ENCODE measurements around the gene MPDZ. TPM values are rescaled to one million over a fixed set of nuclear protein-coding genes. Genes with fewer than 3 reads are reported as not detected.

Gene MPDZ
- total and polyA plus RNA-seq, 2 of the 13 experiments (the other 11 are each of a cell fraction or from before 2014, with no cell fraction given) = 12.4 to 14.7 TPM

GRCh38 chr9:13088720-13089427 lies 190.6 kb downstream of the MPDZ start:
- 11% methylated on average over 10 of the region's 10 CpGs for WGBS (ENCODE audit: low lambda C conversion rate)
- Histone ChIP-seq H2AFZ (ENCODE audit: low read length) (no peak overlapping the region), H3K27me3 (ENCODE audit: control insufficient read depth in 1 of 2, insufficient read depth in 2 of 2, low read length in 2 of 2) (no peaks in the 10 kb centered on the region), H3K27ac (ENCODE audit: extremely low read length, insufficient read depth, low read length) (no peak overlapping the region), H3K4me3 (replicated peaks in 1 of 3; ENCODE audit: insufficient read depth in 1 of 3, low read depth in 2 of 3, low read length in 3 of 3) (no peak overlapping the region), H3K4me1 (ENCODE audit: insufficient read depth, low read length) (no peaks in the 10 kb centered on the region), H3K9ac (ENCODE audit: insufficient read depth, low read depth, low read length) (no peak overlapping the region), H3K4me2 (ENCODE audit: low read depth, low read length) (no peak overlapping the region), H4K20me1 (ENCODE audit: insufficient read depth, low read length) (no peaks in the 10 kb centered on the region), H3K9me3 (ENCODE audit: low read length) (no peaks in the 10 kb centered on the region), H3K79me2 (ENCODE audit: insufficient read depth, low read length) (no peaks in the 10 kb centered on the region), H3K36me3 (replicated peaks in 1 of 2; ENCODE audit: control insufficient read depth in 1 of 2, insufficient read depth in 2 of 2, low read length in 2 of 2) (no peaks in the 10 kb centered on the region)
- ChIA-PET CTCF (ENCODE audit: low intra/inter-chr PET ratio, low total read pairs) (interaction anchor here (1.1 to 1.2 kb wide), 3 partner anchors 54 to 370 kb away, joined by 4 to 9 read pairs (median 7); no protein-coding TSS in a partner anchor), POLR2A (no interaction called here)
- ATAC-seq (peak; percentile 78), DNase-seq (ENCODE audit: low spot score) (peak; percentile 36), FAIRE-seq (peak; percentile 64)
- no TSS peak for BruUV-seq (replicated peaks)
- intact Hi-C loops (cut with micrococcal nuclease; ENCODE audit: unreplicated experiment) (loop anchor here (1.0 kb wide), 2 partner anchors 55 to 372 kb away; no protein-coding TSS in a partner anchor), in situ Hi-C loops (cut with HindIII; ENCODE audit: extremely low pct_ligation_motif_present, low pct_unique_long_range_greater_than_20kb) (no loop called here)
- no peak for TF ChIP-seq ZNF792 (CRISPR knock-in tag; IDR thresholded peaks at IDR 0.05)
- no peak for TF ChIP-seq ZSCAN30 (CRISPR knock-in tag; IDR thresholded peaks at IDR 0.05)
- no peak for TF ChIP-seq REXO4 (CRISPR knock-in tag; IDR thresholded peaks at IDR 0.05; ENCODE audit: borderline replicate concordance)
- no peak for TF ChIP-seq HOXA5 (CRISPR knock-in tag; IDR thresholded peaks at IDR 0.05)
- no peak for TF ChIP-seq EEA1 (CRISPR knock-in tag; IDR thresholded peaks at IDR 0.05; ENCODE audit: borderline replicate concordance)
- no peak for TF ChIP-seq HOXD1 (CRISPR knock-in tag; IDR thresholded peaks at IDR 0.05)
- TF ChIP-seq LCORL (IDR thresholded peaks at IDR 0.05) = no peak
- TF ChIP-seq LCORL (CRISPR knock-in tag; IDR thresholded peaks at IDR 0.05) = no peak
- no peak for TF ChIP-seq AGO2 (optimal IDR thresholded peaks at IDR 0.05; ENCODE audit: low read depth, low read length)
- peak; percentile 26 for TF ChIP-seq TEAD3 (CRISPR knock-in tag; optimal IDR thresholded peaks at IDR 0.05; ENCODE audit: borderline replicate concordance)
- peak; percentile 27 for TF ChIP-seq HNRNPK (IDR thresholded peaks at IDR 0.05; ENCODE audit: low read depth, low read length, poor library complexity, severe bottlenecking)
- TF ChIP-seq MAZ (IDR thresholded peaks at IDR 0.05; ENCODE audit: borderline replicate concordance, low read depth, low read length) = no peak
- no peak for TF ChIP-seq MAZ (CRISPR knock-in tag; IDR thresholded peaks at IDR 0.05; ENCODE audit: low read depth)
- no peak for TF ChIP-seq NR2F1 (CRISPR knock-in tag; IDR thresholded peaks at IDR 0.05)
- TF ChIP-seq ARID2 (CRISPR knock-in tag; IDR thresholded peaks at IDR 0.05; ENCODE audit: borderline replicate concordance) = no peak
- TF ChIP-seq ZNF746 (CRISPR knock-in tag; IDR thresholded peaks at IDR 0.05) = no peak
- TF ChIP-seq ZNF460 (CRISPR knock-in tag; IDR thresholded peaks at IDR 0.05; ENCODE audit: borderline replicate concordance) = no peak
- TF ChIP-seq DRAP1 (CRISPR knock-in tag; IDR thresholded peaks at IDR 0.05) = no peak
- TF ChIP-seq ZNF446 (CRISPR knock-in tag; IDR thresholded peaks at IDR 0.05) = no peak
- no peak for TF ChIP-seq KDM5B (CRISPR knock-in tag; IDR thresholded peaks at IDR 0.05; ENCODE audit: borderline replicate concordance)
- no peak for TF ChIP-seq NFKBIZ (CRISPR knock-in tag; IDR thresholded peaks at IDR 0.05)
- TF ChIP-seq STAG1 (CRISPR knock-in tag; IDR thresholded peaks at IDR 0.05) = peak; percentile 61
- TF ChIP-seq, protein P1, sequence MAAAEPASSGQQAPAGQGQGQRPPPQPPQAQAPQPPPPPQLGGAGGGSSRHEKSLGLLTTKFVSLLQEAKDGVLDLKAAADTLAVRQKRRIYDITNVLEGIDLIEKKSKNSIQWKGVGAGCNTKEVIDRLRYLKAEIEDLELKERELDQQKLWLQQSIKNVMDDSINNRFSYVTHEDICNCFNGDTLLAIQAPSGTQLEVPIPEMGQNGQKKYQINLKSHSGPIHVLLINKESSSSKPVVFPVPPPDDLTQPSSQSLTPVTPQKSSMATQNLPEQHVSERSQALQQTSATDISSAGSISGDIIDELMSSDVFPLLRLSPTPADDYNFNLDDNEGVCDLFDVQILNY (CRISPR knock-in tag; conservative IDR thresholded peaks at IDR 0.05) = no peak
- no peak for TF ChIP-seq NCOR1 (IDR thresholded peaks at IDR 0.05; ENCODE audit: borderline replicate concordance, low read length)
- TF ChIP-seq CTCF (CRISPR knock-in tag; IDR thresholded peaks at IDR 0.05) = peak; percentile 68
